K562 (cell line): Measurements from ENCODE around the gene RAB14. TPM values are rescaled to one million over a fixed set of nuclear protein-coding genes. Genes with fewer than 3 reads are reported as not detected.

ENCODE experiments used
- ATAC-seq: fragments of 200-7000 bp; cut with Tn5 transposase; 3 replicates; pipeline ENCODE4 v1.9.1; 2020; ENCODE audit warnings: moderate library complexity
- BruUV-seq: library from RNA; stranded (reverse); fragments of 400-500 nt; replicated peaks from 2 replicates; lab custom pipeline; 2021; lab: Mats Ljungman, UMichigan
- CTCF ChIA-PET: fragments of 300-600 bp; formaldehyde crosslinking; extraction: SDS; loops from one replicate; lab custom pipeline; 2021; ENCODE audit warnings: low intra/inter-chr PET ratio; lab: Yijun Ruan, JAX
- POLR2A ChIA-PET: fragments of 300-600, 350-650 bp; sonication (Branson Sonifier 250); formaldehyde crosslinking; extraction: SDS; loops from one replicate; lab custom pipeline; 2021; ENCODE audit warnings: antibody characterized with exemption, inconsistent platforms; lab: Yijun Ruan, JAX
- DNase-seq, 4 experiments: peaks; one replicate each; pipeline versions ENCODE4 v3.0.0 to v3.0.0-alpha.2; 2011 to 2018; ENCODE audit warnings: low spot score in 3 of 4, mixed read lengths in 3 of 4; ENCODE audit errors: extremely low read depth in 1 of 4
- FAIRE-seq: peaks from 2 replicates; lab custom pipeline; 2011; peaks lifted over from hg19 to GRCh38; lab: Jason Lieb, UNC
- H2AFZ ChIP-seq: 2 replicates; pipeline ENCODE4 v1.6.0; 2011; ENCODE audit warnings: low read depth, low read length, control low read depth, inconsistent platforms
- H3K27ac ChIP-seq: fragments of 200-600 bp; 3 replicates; pipeline ENCODE4 v1.8.0; 2011; ENCODE audit warnings: low read depth, mild to moderate bottlenecking, control low read depth, inconsistent platforms, low read length, moderate library complexity, mixed read lengths; ENCODE audit errors: extremely low read depth
- H3K27me3 ChIP-seq, 2 experiments: fragments of 300-600 bp in 1 of 2; 2 replicates in 1 of 2; 3 replicates in 1 of 2; pipeline versions ENCODE4 v1.6.0 to v1.8.0; 2011; ENCODE audit warnings: inconsistent platforms in 2 of 2, low read length in 2 of 2, mild to moderate bottlenecking in 1 of 2, mixed read lengths in 1 of 2, moderate library complexity in 1 of 2; ENCODE audit not compliant: control insufficient read depth in 2 of 2, insufficient read depth in 2 of 2
- H3K36me3 ChIP-seq: fragments of 300-600 bp; 3 replicates; pipeline ENCODE4 v1.8.0; 2011; ENCODE audit warnings: mild to moderate bottlenecking, low read length, inconsistent platforms; ENCODE audit not compliant: control insufficient read depth, insufficient read depth
- H3K4me1 ChIP-seq, 2 experiments: fragments of 200-600 bp in 1 of 2; replicated peaks in 1 of 2; 2 replicates in 1 of 2; 3 replicates in 1 of 2; pipeline versions ENCODE4 v1.5.1 to v1.8.0; 2011; ENCODE audit warnings: inconsistent platforms in 2 of 2, low read length in 2 of 2, mild to moderate bottlenecking in 1 of 2, mixed read lengths in 1 of 2, moderate library complexity in 1 of 2; ENCODE audit not compliant: control insufficient read depth in 2 of 2, insufficient read depth in 2 of 2
- H3K4me2 ChIP-seq: 2 replicates; pipeline ENCODE4 v1.6.1; 2011; ENCODE audit warnings: low read length, control low read depth, inconsistent platforms, mixed read lengths; ENCODE audit not compliant: insufficient read depth
- H3K4me3 ChIP-seq: fragments of 200-600 bp; sonication (generic), shearing (Covaris generic); 2 replicates; pipeline ENCODE4 v1.5.1; 2016; ENCODE audit warnings: control low read depth, inconsistent platforms
- H3K79me2 ChIP-seq: fragments of 200-600 bp; 3 replicates; pipeline ENCODE4 v1.8.0; 2011; ENCODE audit warnings: low read length, inconsistent platforms; ENCODE audit not compliant: control insufficient read depth, insufficient read depth
- H3K9ac ChIP-seq, 2 experiments: 2 replicates each; pipeline versions ENCODE4 v1.6.0 to v1.6.1; 2011; ENCODE audit warnings: low read depth in 2 of 2, low read length in 2 of 2, control low read depth in 1 of 2, inconsistent platforms in 1 of 2, mild to moderate bottlenecking in 1 of 2, mixed read lengths in 1 of 2; ENCODE audit not compliant: insufficient read depth in 1 of 2
- H3K9me1 ChIP-seq: one replicate; pipeline ENCODE4 v1.6.0; 2011; ENCODE audit warnings: inconsistent platforms, mild to moderate bottlenecking, low read length, moderate library complexity; ENCODE audit not compliant: control insufficient read depth, insufficient read depth
- H3K9me3 ChIP-seq: replicated peaks from 2 replicates; pipeline ENCODE4 v1.5.1; 2011; ENCODE audit warnings: low read depth, low read length, inconsistent platforms; ENCODE audit not compliant: control insufficient read depth, insufficient read depth
- H4K20me1 ChIP-seq: replicated peaks from 2 replicates; pipeline ENCODE4 v1.6.1; 2011; ENCODE audit warnings: low read length, inconsistent platforms, mixed read lengths; ENCODE audit not compliant: control insufficient read depth, insufficient read depth
- E2F5 ChIP-seq: sonication (generic); formaldehyde crosslinking; IDR thresholded peaks from 2 replicates; pipeline ENCODE4 v1.8.0; 2022; ENCODE audit warnings: mild to moderate bottlenecking, missing genetic modification reagents
- HMGN3 ChIP-seq: IDR thresholded peaks from 2 replicates; pipeline ENCODE4 v1.6.1; 2011; ENCODE audit warnings: borderline replicate concordance, low read depth, mild to moderate bottlenecking, mixed read lengths, low read length; ENCODE audit not compliant: insufficient read length; ENCODE audit errors: extremely low read depth
- KLF13 ChIP-seq: fragments of 450-650 bp; IDR thresholded peaks from 2 replicates; pipeline ENCODE4 v1.6.1; 2016; ENCODE audit warnings: missing genetic modification characterization, low read depth, mild to moderate bottlenecking, missing compliant biosample characterization, moderate library complexity, borderline replicate concordance
- MEIS2 ChIP-seq: fragments of 450-650 bp; IDR thresholded peaks from 2 replicates; pipeline ENCODE4 v1.6.1; 2014; ENCODE audit warnings: mild to moderate bottlenecking; ENCODE audit not compliant: partially characterized antibody
- TFAM ChIP-seq: fragments of 250-450 bp; sonication (Bioruptor Pico); conservative IDR thresholded peaks from 2 replicates; pipeline ENCODE4 v1.5.0; 2021; ENCODE audit warnings: mild to moderate bottlenecking, moderate library complexity
- USF2 ChIP-seq: sonication (generic); formaldehyde crosslinking; IDR thresholded peaks from 2 replicates; pipeline ENCODE4 v1.5.0; 2020; ENCODE audit warnings: missing genetic modification reagents
- XRCC5 ChIP-seq: fragments of 200-400 bp; formaldehyde crosslinking; IDR thresholded peaks from 2 replicates; pipeline ENCODE4 v1.6.1; 2017; ENCODE audit warnings: low read depth, mild to moderate bottlenecking, low read length
- ZBTB9 ChIP-seq: fragments of 450-650 bp; formaldehyde crosslinking; IDR thresholded peaks from 2 replicates; pipeline ENCODE4 v1.4.0; 2020; ENCODE audit warnings: mild to moderate bottlenecking, moderate library complexity
- ZNF263 ChIP-seq: sonication (generic); formaldehyde crosslinking; IDR thresholded peaks from 2 replicates; pipeline ENCODE4 v1.8.0; 2022; ENCODE audit warnings: mild to moderate bottlenecking, missing genetic modification reagents, borderline replicate concordance
- ZNF431 ChIP-seq: sonication (generic); formaldehyde crosslinking; IDR thresholded peaks from 2 replicates; pipeline ENCODE4 v1.8.0; 2022; ENCODE audit warnings: mild to moderate bottlenecking, missing genetic modification reagents
- ZNF512 ChIP-seq: IDR thresholded peaks from 2 replicates; pipeline ENCODE4 v1.6.1; 2016; ENCODE audit warnings: missing genetic modification characterization, missing compliant biosample characterization
- WGBS: fragments of 100-300 bp; shearing (Covaris generic); methylation state at CpG from one replicate; pipeline ENCODE4 v1.1.6; 2016; ENCODE audit warnings: low coverage, mixed read lengths; ENCODE audit not compliant: insufficient coverage; ENCODE audit errors: missing lambda C conversion rate; 5-methylcytosine and 5-hydroxymethylcytosine counted together
- in situ Hi-C: fragments of 300-500 bp; cut with MboI; formaldehyde crosslinking; loops from 4 replicates; pipeline ENCODE4 v1.15.0; 2018; ENCODE audit warnings: inconsistent platforms, mixed read lengths
- intact Hi-C: fragments of 100-400 bp; cut with micrococcal nuclease; formaldehyde crosslinking; loops from 2 replicates; pipeline ENCODE4 v1.14.2; 2022
- polyA plus RNA-seq, 8 experiments: library from polyadenylated mRNA; depleted of rRNA in 4 of 8; stranded (reverse) in 5 of 8; unstranded in 3 of 8; fragments of >200 nt; fragmentation: Nextera tagmentation in 2 of 8; fragmentation: Illumina TruSeq in 1 of 8; extraction: Ambion mirVana in 2 of 8; extraction: Trizol in 1 of 8; gene quantifications; 2 replicates each; pipeline versions ENCODE4 v1.2.1 to v1.2.3, GENCODE V29; 2011 to 2014; ENCODE audit warnings: inconsistent platforms in 1 of 8, missing spikeins in 1 of 8
- total RNA-seq, 7 experiments: library from RNA; depleted of rRNA in 6 of 7; stranded (reverse); fragments of >200 nt in 6 of 7; fragmentation: Illumina TruSeq in 2 of 7; extraction: Trizol in 2 of 7; gene quantifications; 2 replicates each; pipeline versions ENCODE4 v1.2.1 to v1.2.3, GENCODE V29; 2011 to 2021; ENCODE audit warnings: low replicate concordance in 1 of 7

RAB14 gene
- total and polyA plus RNA-seq, 9 of the 15 experiments (the other 6 are each of a cell fraction or from before 2014, with no cell fraction given) = 10.3 to 41.8 (median 20.9) TPM

GRCh38 chr9:121201045-121201737 lies 478 bp downstream of the RAB14 start:
- under 1% methylated on average over 36 of the region's 81 CpGs for WGBS
- Histone ChIP-seq H3K9me1 (no peaks in the 10 kb centered on the region), H2AFZ (peak overlapping the region; percentile 75), H3K79me2 (peaks cover 61% of the 10 kb centered on the region), H3K4me3 (peak overlapping the region; percentile 87), H3K4me2 (peak overlapping the region; percentile 86), H4K20me1 (peaks cover 19% of the 10 kb centered on the region), H3K27ac (peak overlapping the region; percentile 87), H3K9ac (peak overlapping the region; percentile 69 to 94), H3K9me3 (no peaks in the 10 kb centered on the region), H3K4me1 (peaks cover 14 to 18% of the 10 kb centered on the region in 2 experiments; a peak in 3 of 5 replicates), H3K36me3 (no peaks in the 10 kb centered on the region), H3K27me3 (no peaks in the 10 kb centered on the region)
- DNase-seq (peak; percentile 62 to 79 (median 76)), FAIRE-seq (no peak), ATAC-seq (peak; percentile 83)
- intact Hi-C loops (loop anchor here (5.0 kb wide), 1 partner anchor 444 kb away; no protein-coding TSS in a partner anchor), in situ Hi-C loops (no loop called here)
- ChIA-PET POLR2A (interaction anchor here (0.5 to 2.2 kb wide), 5 partner anchors 10 to 119 kb away, joined by 3 to 8 read pairs (median 3); no protein-coding TSS in a partner anchor), CTCF (interaction anchor here (0.7 kb wide), 3 partner anchors 45 to 199 kb away, joined by 3 to 4 read pairs (median 4); no protein-coding TSS in a partner anchor)
- no TSS peak for BruUV-seq
- no peak for TF ChIP-seq E2F5
- TF ChIP-seq MEIS2 = no peak
- peak; percentile 9; the same call in 1 of the 2 replicates for TF ChIP-seq KLF13 (tag)
- no peak for TF ChIP-seq XRCC5
- TF ChIP-seq ZNF512 (tag) = no peak
- peak; percentile 65 for TF ChIP-seq HMGN3
- TF ChIP-seq ZNF263 (CRISPR knock-in tag) = no peak
- TF ChIP-seq TFAM (CRISPR knock-in tag) = no peak
- no peak for TF ChIP-seq USF2 (CRISPR knock-in tag)
- TF ChIP-seq ZNF431 (CRISPR knock-in tag) = no peak
- 0 out of 2 replicates have a peak, but pooled peaks have one; percentile 49 for TF ChIP-seq ZBTB9
